Prostate gland (tissue), 2 donors: ENCODE measurements around the gene STX10.

Source experiments
- POLR2A ChIP-seq: fragments of 450-650 bp; IDR thresholded peaks from one replicate; pipeline ENCODE4 v1.6.1; 2016; ENCODE audit warnings: antibody characterized with exemption, mild to moderate bottlenecking
- POLR2AphosphoS5 ChIP-seq: sonication (generic); formaldehyde crosslinking; IDR thresholded peaks from one replicate; pipeline ENCODE4 v1.6.1; 2017; ENCODE audit warnings: antibody characterized with exemption
- TF ChIP-seq, protein P1 (sequence below), 4 experiments: fragments of 200-600 bp in 2 of 4; fragments of 450-650 bp in 2 of 4; sonication (generic) in 2 of 4; IDR thresholded peaks; 1 replicate in 3 of 4; 2 replicates in 1 of 4; pipeline ENCODE4 v1.5.1; 2016 to 2019; ENCODE audit warnings: antibody characterized with exemption in 4 of 4, mild to moderate bottlenecking in 2 of 4, moderate library complexity in 2 of 4

DNA sequence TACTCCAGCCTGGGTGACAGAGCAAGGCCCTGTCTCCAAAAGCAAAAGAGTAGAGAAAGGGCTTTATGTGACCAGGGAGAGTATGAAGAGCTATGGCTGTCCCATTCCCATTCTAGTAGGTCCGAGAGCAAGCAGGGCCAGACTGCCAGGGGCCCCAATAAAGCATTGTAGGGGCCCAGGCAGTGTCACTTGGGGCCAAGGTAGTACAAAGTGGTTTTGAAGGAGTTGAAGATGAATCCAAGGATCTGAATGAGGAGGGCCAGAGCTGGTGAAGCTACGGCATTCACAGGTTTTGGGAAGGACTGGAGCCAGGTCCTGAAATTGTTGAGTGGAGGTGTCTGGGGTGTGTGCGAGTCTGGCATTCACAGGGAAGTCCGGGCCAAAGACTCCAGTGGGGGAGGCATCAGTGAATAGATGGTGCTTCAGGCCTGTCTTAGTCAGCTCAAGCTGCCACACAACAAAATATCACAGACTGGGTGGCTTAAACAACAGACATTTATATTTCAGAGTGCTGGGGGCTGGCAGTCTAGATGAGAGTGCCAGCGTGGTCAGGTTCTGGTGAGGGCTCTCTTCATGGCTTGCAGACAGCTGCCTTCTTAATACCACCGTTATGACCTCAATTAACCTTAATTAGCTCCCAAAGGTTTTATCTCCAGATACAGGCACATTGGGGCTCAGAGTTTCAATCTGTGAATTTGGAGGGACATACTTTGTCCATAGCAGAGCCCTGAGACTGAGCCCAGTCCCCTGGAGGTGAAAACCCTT lies 22.2 kb downstream of the STX10 start:
- TF ChIP-seq, protein P1, sequence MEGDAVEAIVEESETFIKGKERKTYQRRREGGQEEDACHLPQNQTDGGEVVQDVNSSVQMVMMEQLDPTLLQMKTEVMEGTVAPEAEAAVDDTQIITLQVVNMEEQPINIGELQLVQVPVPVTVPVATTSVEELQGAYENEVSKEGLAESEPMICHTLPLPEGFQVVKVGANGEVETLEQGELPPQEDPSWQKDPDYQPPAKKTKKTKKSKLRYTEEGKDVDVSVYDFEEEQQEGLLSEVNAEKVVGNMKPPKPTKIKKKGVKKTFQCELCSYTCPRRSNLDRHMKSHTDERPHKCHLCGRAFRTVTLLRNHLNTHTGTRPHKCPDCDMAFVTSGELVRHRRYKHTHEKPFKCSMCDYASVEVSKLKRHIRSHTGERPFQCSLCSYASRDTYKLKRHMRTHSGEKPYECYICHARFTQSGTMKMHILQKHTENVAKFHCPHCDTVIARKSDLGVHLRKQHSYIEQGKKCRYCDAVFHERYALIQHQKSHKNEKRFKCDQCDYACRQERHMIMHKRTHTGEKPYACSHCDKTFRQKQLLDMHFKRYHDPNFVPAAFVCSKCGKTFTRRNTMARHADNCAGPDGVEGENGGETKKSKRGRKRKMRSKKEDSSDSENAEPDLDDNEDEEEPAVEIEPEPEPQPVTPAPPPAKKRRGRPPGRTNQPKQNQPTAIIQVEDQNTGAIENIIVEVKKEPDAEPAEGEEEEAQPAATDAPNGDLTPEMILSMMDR (IDR thresholded peaks at IDR 0.05), result no peak
- TF ChIP-seq POLR2A, result no peak
- no peak for TF ChIP-seq POLR2AphosphoS5
